A549 (cell line): ENCODE results near the gene SMAD3. TPM values are rescaled to one million over a fixed set of nuclear protein-coding genes. Genes with fewer than 3 reads are reported as not detected.

Experiments
- ATAC-seq, 2 experiments: fragments of 200-7000 bp in 1 of 2; fragments of >200 bp in 1 of 2; cut with Nextera tagmentation in 1 of 2; cut with Tn5 transposase in 1 of 2; 3 replicates each; pipeline versions ENCODE4 v1.8.0 to v1.9.1; 2018 to 2020; ENCODE audit warnings: mild to moderate bottlenecking in 1 of 2, moderate library complexity in 1 of 2
- CTCF ChIA-PET: fragments of 300-600 bp; sonication (Branson Sonifier 250); formaldehyde crosslinking; extraction: SDS; loops from one replicate; lab custom pipeline; 2021; ENCODE audit warnings: antibody characterized with exemption, inconsistent platforms; lab: Yijun Ruan, JAX
- POLR2A ChIA-PET: fragments of 350-600 bp; formaldehyde crosslinking; extraction: SDS; loops from one replicate; lab custom pipeline; 2021; ENCODE audit warnings: antibody characterized with exemption, inconsistent platforms; lab: Yijun Ruan, JAX
- DNase-seq, 2 experiments: peaks; one replicate each; pipeline versions ENCODE4 v3.0.0 to v3.0.0-alpha.2; 2011 to 2016; ENCODE audit warnings: low read depth in 1 of 2, low spot score in 1 of 2
- FAIRE-seq: peaks from 2 replicates; lab custom pipeline; 2011; peaks lifted over from hg19 to GRCh38; lab: Jason Lieb, UNC
- H3K27ac ChIP-seq, 2 experiments: fragments of >200 bp; sonication (Bioruptor Twin); formaldehyde crosslinking; 3 replicates each; pipeline ENCODE4 v1.5.1; 2016 to 2017
- H3K4me1 ChIP-seq: fragments of >200 bp; sonication (Bioruptor Twin); formaldehyde crosslinking; 3 replicates; pipeline ENCODE4 v1.6.1; 2016
- H3K4me2 ChIP-seq: fragments of >200 bp; sonication (Bioruptor Twin); formaldehyde crosslinking; 3 replicates; pipeline ENCODE4 v1.6.1; 2016
- H3K4me3 ChIP-seq: fragments of >200 bp; sonication (Bioruptor Twin); formaldehyde crosslinking; 3 replicates; pipeline ENCODE4 v1.5.1; 2016
- H3K9me3 ChIP-seq: fragments of >200 bp; sonication (Bioruptor Twin); formaldehyde crosslinking; 3 replicates; pipeline ENCODE4 v1.6.1; 2016
- BCL3 ChIP-seq: fragments of >200 bp; sonication (Bioruptor Twin); formaldehyde crosslinking; IDR thresholded peaks from 3 replicates; pipeline ENCODE4 v1.6.1; 2016
- BHLHE40 ChIP-seq: IDR thresholded peaks from 2 replicates; pipeline ENCODE4 v1.6.1; 2012; ENCODE audit warnings: low read depth, low read length, inconsistent platforms
- EP300 ChIP-seq, 2 experiments: fragments of >200 bp; sonication (Bioruptor Twin); formaldehyde crosslinking; IDR thresholded peaks; 2 replicates in 1 of 2; 3 replicates in 1 of 2; pipeline ENCODE4 v1.6.1; 2016 to 2017
- ESRRA ChIP-seq: fragments of 150-350 bp; IDR thresholded peaks from 2 replicates; pipeline ENCODE4 v1.6.1; 2014; ENCODE audit warnings: mild to moderate bottlenecking, low read length, borderline replicate concordance
- FOSB ChIP-seq: fragments of 250-450 bp; sonication (Bioruptor Pico); IDR thresholded peaks from 2 replicates; pipeline ENCODE4 v1.5.0; 2020; ENCODE audit warnings: mild to moderate bottlenecking, moderate library complexity
- FOSL2 ChIP-seq, 2 experiments: fragments of 450-650 bp in 1 of 2; fragments of >200 bp in 1 of 2; sonication (Bioruptor Twin) in 1 of 2; formaldehyde crosslinking; IDR thresholded peaks; 2 replicates each; pipeline versions ENCODE4 v1.5.0 to v1.6.1; 2016 to 2020; ENCODE audit warnings: mild to moderate bottlenecking in 1 of 2, moderate library complexity in 1 of 2
- FOXS1 ChIP-seq: fragments of 250-450 bp; sonication (Bioruptor Pico); IDR thresholded peaks from 2 replicates; pipeline ENCODE4 v1.5.0; 2020; ENCODE audit warnings: mild to moderate bottlenecking, moderate library complexity
- HDAC2 ChIP-seq: fragments of 200-600 bp; sonication (generic); IDR thresholded peaks from 2 replicates; pipeline ENCODE4 v1.6.1; 2016
- HEYL ChIP-seq: fragments of 250-450 bp; sonication (Bioruptor Pico); IDR thresholded peaks from 2 replicates; pipeline ENCODE4 v1.8.0; 2021; ENCODE audit warnings: mild to moderate bottlenecking, moderate library complexity
- HOXA7 ChIP-seq: fragments of 250-450 bp; sonication (Bioruptor Pico); IDR thresholded peaks from 2 replicates; pipeline ENCODE4 v1.5.0; 2020; ENCODE audit warnings: mild to moderate bottlenecking, moderate library complexity
- KDM1A ChIP-seq: fragments of 200-600 bp; sonication (generic); IDR thresholded peaks from 2 replicates; pipeline ENCODE4 v1.6.1; 2016; ENCODE audit warnings: low read depth, mild to moderate bottlenecking
- MAZ ChIP-seq: fragments of 150-350 bp; IDR thresholded peaks from 2 replicates; pipeline ENCODE4 v1.6.1; 2014; ENCODE audit warnings: antibody characterized with exemption, low read depth, low read length, borderline replicate concordance
- NFE2L2 ChIP-seq: fragments of 150-350 bp; conservative IDR thresholded peaks from 2 replicates; pipeline ENCODE4 v1.6.1; 2014; ENCODE audit warnings: low read length
- NR3C1 ChIP-seq: fragments of >200 bp; sonication (Bioruptor Twin); formaldehyde crosslinking; IDR thresholded peaks from 3 replicates; pipeline ENCODE4 v1.6.1; 2017
- RFX5 ChIP-seq: fragments of 450-650 bp; IDR thresholded peaks from 2 replicates; pipeline ENCODE4 v1.7.1; 2014; ENCODE audit warnings: antibody characterized with exemption, mild to moderate bottlenecking, moderate library complexity
- SMC3 ChIP-seq: fragments of >200 bp; sonication (Bioruptor Twin); formaldehyde crosslinking; IDR thresholded peaks from 3 replicates; pipeline ENCODE4 v1.6.1; 2018; ENCODE audit warnings: inconsistent platforms
- ZC3H11A ChIP-seq: fragments of 450-650 bp; IDR thresholded peaks from 2 replicates; pipeline ENCODE4 v1.6.1; 2014; ENCODE audit warnings: antibody characterized with exemption, mild to moderate bottlenecking
- ZSCAN20 ChIP-seq: fragments of 250-450 bp; sonication (Bioruptor Pico); IDR thresholded peaks from 2 replicates; pipeline ENCODE4 v1.8.0; 2022; ENCODE audit warnings: mild to moderate bottlenecking, moderate library complexity
- WGBS: methylation state at CpG from one replicate; pipeline ENCODE4 v1.1.6; 2017; ENCODE audit errors: missing lambda C conversion rate; 5-methylcytosine and 5-hydroxymethylcytosine counted together
- polyA plus RNA-seq, 4 experiments: library from polyadenylated mRNA; depleted of rRNA in 3 of 4; stranded (reverse); fragments of >200 nt; fragmentation: RNase III in 1 of 4; extraction: RNeasy Plus Mini Kit Qiagen cat#74134 plus additional on column Dnase treatment in 1 of 4; gene quantifications; 2 replicates in 3 of 4; 3 replicates in 1 of 4; pipeline ENCODE4 v1.2.3, GENCODE V29; 2011 to 2017
- TF ChIP-seq, protein P1 (sequence below): IDR thresholded peaks from 2 replicates; pipeline ENCODE4 v1.6.1; 2012
- TF ChIP-seq, protein P2 (sequence below): IDR thresholded peaks from 2 replicates; pipeline ENCODE4 v1.6.1; 2012; ENCODE audit warnings: low read depth, borderline replicate concordance
- TF ChIP-seq, protein P3 (sequence below): fragments of 250-450 bp; sonication (Bioruptor Pico); IDR thresholded peaks from 2 replicates; pipeline ENCODE4 v1.5.0; 2020; ENCODE audit warnings: low read depth, mild to moderate bottlenecking, moderate library complexity

The SMAD3 gene
- polyA plus RNA-seq, 2 of the 4 experiments (the other 2 are of a cell fraction), result 74.6 to 77.2 TPM

DNA sequence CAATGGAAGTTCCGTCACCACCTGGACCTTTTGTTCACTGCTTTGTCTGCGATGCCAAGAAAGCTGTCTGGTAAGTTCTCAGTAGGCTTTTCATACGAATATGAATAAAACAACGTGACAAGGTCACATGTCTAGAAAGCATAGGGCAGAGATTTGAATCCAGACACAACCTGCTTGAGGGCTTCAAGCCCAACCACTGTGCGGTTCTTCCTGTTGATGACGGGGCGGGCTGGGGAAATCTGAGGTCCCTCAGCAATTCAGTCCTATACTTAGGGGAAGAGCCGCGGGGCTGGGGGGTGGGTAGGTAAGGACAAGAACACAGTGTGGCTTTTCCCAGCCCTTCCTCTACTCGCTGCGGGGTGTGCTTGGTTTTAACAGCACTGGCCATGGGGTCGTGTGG, 32.4 kb upstream of the SMAD3 start:
- Histone ChIP-seq H3K9me3 (no peaks in the 10 kb centered on the region), H3K4me1 (peaks cover 25% of the 10 kb centered on the region), H3K4me2 (no peak overlapping the region), H3K4me3 (no peak overlapping the region), H3K27ac (peak overlapping the region in 1 of 2 experiments; percentile 8; a peak in 1 of 6 replicates)
- FAIRE-seq (no peak), DNase-seq (no peak), ATAC-seq (no peak)
- WGBS, result 93% methylated on average over 12 of the region's 12 CpGs
- ChIA-PET POLR2A (no interaction called here), CTCF (interaction anchor here (1.0 to 3.0 kb wide), 3 partner anchors 16 to 87 kb away, joined by 3 to 8 read pairs (median 7); no protein-coding TSS in a partner anchor)
- TF ChIP-seq ZC3H11A (no peak), HOXA7 (no peak), KDM1A (no peak), ESRRA (no peak)
- TF ChIP-seq, protein P1, sequence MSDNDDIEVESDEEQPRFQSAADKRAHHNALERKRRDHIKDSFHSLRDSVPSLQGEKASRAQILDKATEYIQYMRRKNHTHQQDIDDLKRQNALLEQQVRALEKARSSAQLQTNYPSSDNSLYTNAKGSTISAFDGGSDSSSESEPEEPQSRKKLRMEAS, result no peak

GRCh38 chr15:67033571-67034044, 31.8 kb upstream of the SMAD3 start:
- no peak for ATAC-seq
- Histone ChIP-seq H3K4me3 (no peak overlapping the region), H3K4me2 (no peak overlapping the region), H3K27ac (peak overlapping the region in 1 of 2 experiments; percentile 46; a peak in 2 of 6 replicates), H3K9me3 (no peaks in the 10 kb centered on the region)
- no peak for DNase-seq
- POLR2A ChIA-PET, result no interaction called here
- FAIRE-seq, result no peak
- 96% methylated on average over 36 of the region's 50 CpGs for WGBS
- TF ChIP-seq FOSL2 (IDR thresholded peaks at IDR 0.05), result no peak
- no peak for TF ChIP-seq FOSL2 (CRISPR knock-in tag; IDR thresholded peaks at IDR 0.05)
- no peak for TF ChIP-seq NFE2L2
- TF ChIP-seq ZSCAN20 (CRISPR knock-in tag), result no peak
- no peak for TF ChIP-seq SMC3
- no peak for TF ChIP-seq NR3C1
- TF ChIP-seq, all 56 proteins: peak for 0
- CTCF ChIA-PET, result no interaction called here
- peaks cover 22% of the 10 kb centered on the region for H3K4me1 ChIP-seq

- Histone ChIP-seq H3K27ac (peak overlapping the region in 1 of 2 experiments; percentile 63; a peak in 3 of 6 replicates), H3K9me3 (no peaks in the 10 kb centered on the region), H3K4me1 (peaks cover 9% of the 10 kb centered on the region; the same call in 1 of the 3 replicates), H3K4me3 (no peak overlapping the region), H3K4me2 (no peak overlapping the region)
- 92% methylated on average over 5 of the region's 5 CpGs for WGBS
- DNase-seq (no peak), FAIRE-seq (no peak), ATAC-seq (no peak)
- ChIA-PET CTCF (interaction anchor here (3.8 kb wide), 1 partner anchor 90 kb away, joined by 17 read pairs; no protein-coding TSS in a partner anchor), POLR2A (no interaction called here)
- TF ChIP-seq HDAC2 (no peak), RFX5 (no peak), HEYL (no peak), FOSB (no peak), KDM1A (no peak), NR3C1 (no peak), MAZ (no peak), FOXS1 (CRISPR knock-in tag) (no peak), EP300 (IDR thresholded peaks at IDR 0.05) (no peak), HOXA7 (no peak), BHLHE40 (no peak), BCL3 (no peak)
- TF ChIP-seq, protein P2, sequence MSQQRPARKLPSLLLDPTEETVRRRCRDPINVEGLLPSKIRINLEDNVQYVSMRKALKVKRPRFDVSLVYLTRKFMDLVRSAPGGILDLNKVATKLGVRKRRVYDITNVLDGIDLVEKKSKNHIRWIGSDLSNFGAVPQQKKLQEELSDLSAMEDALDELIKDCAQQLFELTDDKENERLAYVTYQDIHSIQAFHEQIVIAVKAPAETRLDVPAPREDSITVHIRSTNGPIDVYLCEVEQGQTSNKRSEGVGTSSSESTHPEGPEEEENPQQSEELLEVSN, result no peak
- TF ChIP-seq, protein P3, sequence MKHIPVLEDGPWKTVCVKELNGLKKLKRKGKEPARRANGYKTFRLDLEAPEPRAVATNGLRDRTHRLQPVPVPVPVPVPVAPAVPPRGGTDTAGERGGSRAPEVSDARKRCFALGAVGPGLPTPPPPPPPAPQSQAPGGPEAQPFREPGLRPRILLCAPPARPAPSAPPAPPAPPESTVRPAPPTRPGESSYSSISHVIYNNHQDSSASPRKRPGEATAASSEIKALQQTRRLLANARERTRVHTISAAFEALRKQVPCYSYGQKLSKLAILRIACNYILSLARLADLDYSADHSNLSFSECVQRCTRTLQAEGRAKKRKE (CRISPR knock-in tag), result no peak
These were observed 29.5 kb upstream of the SMAD3 start for GRCh38 chr15:67035886-67036285.
